Activated naive CD8-positive, alpha-beta T cell (primary cell): ENCODE data around the gene MAD1L1.
"Not testable (repeated sequence)": the region's sequence is repeated elsewhere in the genome, so short reads cannot be mapped to it uniquely, and the experiment has no call there.

Experiments
- H3K27ac Mint-ChIP-seq: one replicate; pipeline ENCODE4 v1.8.0; 2021; ENCODE audit warnings: mixed read lengths
- H3K27me3 Mint-ChIP-seq: one replicate; pipeline ENCODE4 v1.8.0; 2021; ENCODE audit warnings: mixed read lengths
- H3K36me3 Mint-ChIP-seq: one replicate; pipeline ENCODE4 v1.8.0; 2021; ENCODE audit warnings: mixed read lengths
- H3K4me1 Mint-ChIP-seq: one replicate; pipeline ENCODE4 v1.8.0; 2021; ENCODE audit warnings: low read depth, mixed read lengths
- H3K4me3 Mint-ChIP-seq: one replicate; pipeline ENCODE4 v1.8.0; 2021; ENCODE audit warnings: mild to moderate bottlenecking, mixed read lengths
- H3K9me3 Mint-ChIP-seq: one replicate; pipeline ENCODE4 v1.8.0; 2021; ENCODE audit warnings: low read depth, mixed read lengths

The MAD1L1 gene

DNA sequence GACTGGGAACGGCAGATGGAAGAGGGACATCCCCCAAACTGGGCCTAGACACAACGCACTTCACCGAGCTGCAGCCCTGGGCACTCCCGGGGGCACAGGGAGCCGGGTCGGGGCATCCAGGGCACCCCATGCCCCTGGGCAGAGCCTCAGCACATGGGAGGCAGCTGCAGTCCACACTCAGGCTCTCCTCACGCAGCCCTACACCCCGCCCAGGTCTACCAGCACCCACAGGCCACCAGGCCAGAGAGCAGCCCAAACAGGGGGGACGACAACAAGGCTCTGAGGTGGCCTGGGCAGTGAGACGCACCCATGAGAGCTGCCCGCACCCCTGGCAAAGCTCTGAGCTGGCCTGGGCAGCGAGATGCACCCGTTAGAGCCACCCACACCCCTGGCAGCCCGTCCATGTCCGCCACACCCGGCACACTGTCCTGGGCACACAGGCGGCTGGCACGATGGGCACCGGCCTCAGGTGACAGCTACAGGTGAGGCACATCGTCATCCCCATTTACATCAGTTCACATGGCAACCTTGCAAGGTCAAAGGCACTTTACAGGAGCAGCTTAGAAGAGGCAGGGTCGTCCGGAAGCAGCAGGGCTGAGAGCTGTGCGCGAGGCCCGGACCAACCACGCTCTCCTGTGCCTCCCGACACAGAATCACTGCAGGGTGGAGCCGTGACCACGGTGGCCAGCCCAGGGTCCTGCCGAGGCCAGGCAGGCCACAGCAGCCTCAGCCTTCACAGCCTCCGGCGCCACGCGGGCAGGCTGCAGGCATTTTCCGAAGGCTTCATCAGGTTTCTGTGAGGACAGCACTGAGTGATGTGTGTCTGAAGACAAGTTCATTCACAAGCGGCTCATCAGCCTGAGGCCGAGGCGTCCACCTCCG lies 228.6 kb downstream of the MAD1L1 start:
- H3K27me3 Mint-ChIP-seq: no peaks in the 10 kb centered on the region
- no peaks in the 10 kb centered on the region for H3K36me3 Mint-ChIP-seq
- H3K4me1 Mint-ChIP-seq: peaks cover 2% of the 10 kb centered on the region
- H3K27ac Mint-ChIP-seq: no peak overlapping the region
- H3K4me3 Mint-ChIP-seq: no peak overlapping the region
- H3K9me3 Mint-ChIP-seq: no peaks in the 10 kb centered on the region

DNA sequence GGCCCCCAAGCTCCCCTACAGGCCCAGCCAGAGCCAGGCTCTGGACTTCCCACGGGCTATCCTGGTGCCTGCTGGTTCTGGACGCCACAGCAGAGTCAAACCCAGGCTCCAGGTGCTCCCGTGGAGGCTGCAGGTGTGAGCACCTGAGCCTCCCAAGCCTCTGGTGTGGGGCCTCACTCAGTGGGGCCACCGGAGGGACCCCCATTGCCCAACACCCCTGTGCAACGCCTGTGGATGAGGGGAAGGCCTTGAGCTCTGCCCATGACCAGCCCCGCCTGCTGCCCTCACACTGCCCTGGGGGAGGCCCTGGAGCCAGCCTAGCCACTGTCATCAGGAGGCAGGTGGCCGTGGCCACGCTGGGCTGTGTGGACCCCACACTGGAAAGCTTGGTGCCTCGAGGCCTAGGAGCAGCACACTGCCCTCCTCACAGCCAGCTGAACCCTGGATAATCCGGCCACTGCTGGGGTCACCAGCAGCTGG lies 229.3 kb downstream of the MAD1L1 start:
- no peaks in the 10 kb centered on the region for H3K36me3 Mint-ChIP-seq
- H3K4me3 Mint-ChIP-seq: no peak overlapping the region
- H3K4me1 Mint-ChIP-seq: peaks cover 2% of the 10 kb centered on the region
- H3K9me3 Mint-ChIP-seq: no peaks in the 10 kb centered on the region
- H3K27ac Mint-ChIP-seq: no peak overlapping the region
- no peaks in the 10 kb centered on the region for H3K27me3 Mint-ChIP-seq

DNA sequence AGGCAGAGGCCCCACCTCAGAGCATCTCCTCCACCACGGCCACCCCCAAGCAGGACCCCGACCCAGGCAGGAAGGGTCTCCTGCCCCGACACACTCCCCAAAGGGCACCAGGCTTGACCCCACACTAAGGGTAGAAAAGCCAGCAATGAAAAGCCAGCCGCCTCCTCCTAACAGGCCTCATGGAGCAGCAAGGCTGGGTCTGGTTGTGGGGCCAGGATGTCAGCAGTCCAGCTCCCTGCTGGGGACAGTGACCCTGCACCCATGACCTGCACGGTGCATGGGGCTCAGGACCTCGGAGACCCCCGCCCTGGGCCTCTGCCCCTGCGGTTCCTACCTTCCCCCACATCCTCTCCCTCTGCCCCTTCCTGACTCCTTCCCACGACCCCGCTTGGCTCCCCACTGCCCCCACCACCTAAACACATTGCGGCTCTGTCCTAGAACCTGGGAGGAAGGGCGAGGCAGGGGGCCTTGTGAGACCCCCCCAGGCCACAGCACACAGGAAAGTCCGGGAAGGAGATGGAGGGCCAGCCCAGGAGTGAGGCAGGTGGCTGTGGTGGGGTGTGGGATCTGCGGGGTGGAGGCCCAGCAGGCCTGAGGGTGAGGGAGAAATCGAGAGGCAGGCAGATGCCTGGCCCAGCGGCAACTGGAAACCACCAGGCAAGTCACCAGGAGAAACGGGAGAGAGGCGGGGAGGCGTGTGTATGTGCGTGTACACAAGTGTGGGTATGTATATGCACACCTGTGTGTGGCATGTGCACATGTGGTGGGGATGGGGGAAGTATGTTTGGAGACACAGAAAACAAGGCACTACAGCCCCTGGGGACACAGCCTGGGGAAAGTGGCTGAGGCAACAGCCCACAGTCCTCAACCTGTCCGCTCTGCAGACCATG lies 229.9 kb downstream of the MAD1L1 start:
- H3K9me3 Mint-ChIP-seq: no peaks in the 10 kb centered on the region

DNA sequence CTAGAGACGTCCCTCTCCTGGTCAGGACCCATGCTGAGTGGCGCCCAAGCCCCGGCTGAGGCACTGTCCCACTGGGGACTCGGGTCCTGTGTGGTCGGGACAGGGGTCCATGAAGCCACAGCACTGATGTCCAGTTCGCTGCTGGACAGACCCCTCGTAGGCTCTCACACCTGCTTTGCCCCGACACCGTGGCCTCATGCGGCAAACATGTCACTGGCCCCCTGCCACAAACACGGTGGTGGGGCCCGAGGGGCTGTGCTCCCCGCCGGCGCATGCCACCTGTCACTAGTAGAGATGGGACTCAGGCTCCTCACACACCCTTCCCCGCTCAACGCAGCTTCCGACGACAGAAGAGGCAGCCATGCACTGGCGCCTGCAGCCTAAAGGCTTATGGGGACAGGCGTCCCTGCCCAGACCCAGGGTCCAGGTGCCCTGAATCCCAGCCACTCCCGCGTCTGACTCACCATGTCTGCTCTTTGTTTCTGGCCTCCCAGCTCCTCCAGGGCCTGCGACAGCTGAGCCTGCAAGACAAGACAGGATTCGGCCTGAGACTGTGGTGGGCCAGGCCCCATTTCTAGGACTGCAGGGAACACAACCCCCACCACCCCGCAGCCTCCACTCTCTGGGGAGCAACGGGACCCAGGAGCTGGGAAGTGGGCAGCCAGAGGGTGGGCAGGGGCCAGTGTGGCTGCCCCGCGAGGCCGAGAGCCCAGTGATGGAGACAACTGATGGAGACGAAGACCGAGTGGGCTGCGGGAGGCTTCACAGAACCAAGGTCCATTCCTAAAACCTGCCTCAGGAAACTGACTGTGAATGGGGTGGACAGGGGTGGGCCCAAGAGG lies 230.9 kb downstream of the MAD1L1 start:
- Mint-ChIP-seq H3K4me3 (no peak overlapping the region), H3K9me3 (no peaks in the 10 kb centered on the region), H3K27ac (no peak overlapping the region), H3K36me3 (no peaks in the 10 kb centered on the region), H3K4me1 (peaks cover 2% of the 10 kb centered on the region), H3K27me3 (no peaks in the 10 kb centered on the region)

More for the DNA sequence above, 229.9 kb downstream of the MAD1L1 start:
- H3K4me1 Mint-ChIP-seq: peaks cover 2% of the 10 kb centered on the region
- no peaks in the 10 kb centered on the region for H3K27me3 Mint-ChIP-seq
- no peaks in the 10 kb centered on the region for H3K36me3 Mint-ChIP-seq
- H3K4me3 Mint-ChIP-seq: no peak overlapping the region
- no peak overlapping the region for H3K27ac Mint-ChIP-seq

DNA sequence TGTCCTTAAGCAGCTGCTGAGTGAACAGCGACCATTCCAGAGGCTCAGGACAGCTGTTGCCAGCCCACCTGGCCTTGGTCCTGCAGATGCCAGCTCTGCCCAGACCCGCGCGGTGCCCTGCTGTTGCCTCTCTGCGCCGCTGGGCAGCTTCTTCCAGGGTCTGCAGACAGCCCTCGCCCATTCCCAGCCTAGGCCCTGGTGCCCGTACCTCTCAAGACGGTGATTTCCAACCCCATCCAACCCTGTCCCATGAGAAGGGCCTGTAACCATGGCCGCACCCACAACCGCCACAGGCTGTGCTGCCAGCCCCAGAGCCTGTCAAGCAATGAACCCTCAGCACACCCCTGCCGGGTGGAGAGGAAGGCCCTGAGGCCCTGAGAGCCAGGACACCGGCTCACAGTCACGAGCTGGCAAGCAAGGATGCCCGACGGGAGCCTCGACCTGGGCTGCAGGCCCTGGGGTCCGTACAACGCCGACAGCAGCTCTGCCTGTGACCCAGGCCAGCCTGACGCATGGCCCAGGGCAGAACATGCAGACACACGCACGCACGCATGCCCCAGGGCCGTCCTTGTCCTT lies 231.9 kb downstream of the MAD1L1 start:
- no peak overlapping the region for H3K27ac Mint-ChIP-seq
- H3K27me3 Mint-ChIP-seq: no peaks in the 10 kb centered on the region
- no peaks in the 10 kb centered on the region for H3K4me1 Mint-ChIP-seq
- no peaks in the 10 kb centered on the region for H3K9me3 Mint-ChIP-seq
- H3K4me3 Mint-ChIP-seq: no peak overlapping the region
- no peaks in the 10 kb centered on the region for H3K36me3 Mint-ChIP-seq

DNA sequence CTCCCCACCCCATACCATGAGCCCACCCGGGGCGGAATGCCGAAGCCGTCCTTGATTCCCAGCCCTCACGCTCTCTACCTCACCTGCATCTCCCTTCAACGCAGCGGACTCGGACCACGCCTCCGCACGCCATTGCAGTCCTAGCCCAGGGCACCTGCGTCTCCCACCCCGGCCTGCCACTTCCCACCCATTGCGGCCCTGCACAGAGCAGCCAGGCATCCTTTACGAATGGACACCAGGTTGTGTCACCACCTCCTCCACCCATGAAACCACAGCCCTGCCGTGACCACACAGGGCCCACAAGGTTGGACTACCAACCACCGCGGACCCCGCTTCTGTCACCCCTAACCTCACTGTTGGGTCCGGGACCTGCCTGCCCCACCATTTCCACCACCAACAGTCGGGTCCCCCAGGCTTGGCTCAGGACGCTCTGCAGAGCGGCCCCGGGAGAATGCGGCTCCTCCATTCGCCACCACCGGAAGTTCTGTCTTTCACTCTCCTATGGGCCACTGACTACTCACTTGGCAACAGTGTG lies 232.5 kb downstream of the MAD1L1 start:
- Mint-ChIP-seq H3K9me3 (no peaks in the 10 kb centered on the region), H3K27ac (no peak overlapping the region), H3K4me1 (no peaks in the 10 kb centered on the region), H3K4me3 (no peak overlapping the region), H3K36me3 (no peaks in the 10 kb centered on the region), H3K27me3 (no peaks in the 10 kb centered on the region)

DNA sequence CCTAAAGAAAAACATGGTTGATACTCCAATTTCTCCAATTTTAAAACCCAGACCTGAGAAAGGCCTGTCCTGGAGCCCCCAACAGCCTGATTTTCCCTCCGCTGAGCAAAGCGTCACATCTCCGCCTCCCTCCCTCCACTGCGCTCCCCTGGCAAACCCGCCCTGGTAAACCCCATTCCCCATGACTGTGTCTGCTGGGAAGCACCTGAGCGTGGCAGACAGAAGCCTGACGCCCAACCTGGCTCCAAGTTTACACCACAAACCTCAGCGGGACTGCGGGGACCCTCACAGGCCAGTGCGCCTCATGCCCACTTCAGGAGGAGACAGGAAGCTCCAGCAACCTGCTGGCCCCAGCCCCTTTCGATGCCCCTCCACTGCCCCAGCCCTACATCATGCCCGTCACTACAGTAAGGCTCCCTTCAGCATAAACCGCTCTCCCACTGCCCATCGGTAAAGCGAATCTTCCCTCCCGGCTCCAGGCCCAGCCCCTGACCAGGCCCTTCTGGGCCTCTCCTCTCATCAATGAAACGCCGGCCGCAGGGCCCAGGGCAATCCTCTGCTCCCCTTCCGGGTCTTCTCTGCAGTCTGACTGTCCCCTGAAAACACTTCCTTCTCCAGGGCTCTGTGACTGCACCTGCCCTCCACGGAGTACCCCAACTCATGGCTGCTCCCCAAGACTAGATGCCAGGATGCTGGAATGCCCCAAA lies 233.3 kb downstream of the MAD1L1 start:
- Mint-ChIP-seq H3K9me3 (no peaks in the 10 kb centered on the region), H3K27me3 (no peaks in the 10 kb centered on the region), H3K4me1 (no peaks in the 10 kb centered on the region), H3K27ac (no peak overlapping the region), H3K36me3 (no peaks in the 10 kb centered on the region), H3K4me3 (no peak overlapping the region)

DNA sequence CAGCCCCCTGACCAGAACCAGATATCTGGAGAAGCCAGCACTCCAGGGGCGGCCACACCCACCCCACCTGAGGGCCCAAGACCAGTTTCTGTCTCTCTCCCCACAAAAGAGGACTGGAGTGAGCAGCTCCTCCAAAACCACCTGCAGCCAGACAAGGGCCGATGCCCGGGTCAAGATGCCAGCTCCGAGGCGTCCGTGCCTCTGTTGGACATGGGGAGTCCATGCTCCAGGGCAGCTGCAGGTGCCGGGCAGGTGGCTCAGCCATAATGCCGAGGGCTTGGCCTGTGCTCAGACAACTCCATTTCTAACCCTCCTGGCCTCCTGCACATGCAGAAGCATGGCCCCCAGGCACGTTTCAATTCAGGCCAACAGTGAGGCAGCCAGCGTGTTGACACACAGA lies 234.6 kb downstream of the MAD1L1 start:
- H3K36me3 Mint-ChIP-seq: no peaks in the 10 kb centered on the region
- H3K4me3 Mint-ChIP-seq: no peak overlapping the region
- no peaks in the 10 kb centered on the region for H3K4me1 Mint-ChIP-seq
- no peaks in the 10 kb centered on the region for H3K27me3 Mint-ChIP-seq
- no peaks in the 10 kb centered on the region for H3K9me3 Mint-ChIP-seq
- H3K27ac Mint-ChIP-seq: no peak overlapping the region

DNA sequence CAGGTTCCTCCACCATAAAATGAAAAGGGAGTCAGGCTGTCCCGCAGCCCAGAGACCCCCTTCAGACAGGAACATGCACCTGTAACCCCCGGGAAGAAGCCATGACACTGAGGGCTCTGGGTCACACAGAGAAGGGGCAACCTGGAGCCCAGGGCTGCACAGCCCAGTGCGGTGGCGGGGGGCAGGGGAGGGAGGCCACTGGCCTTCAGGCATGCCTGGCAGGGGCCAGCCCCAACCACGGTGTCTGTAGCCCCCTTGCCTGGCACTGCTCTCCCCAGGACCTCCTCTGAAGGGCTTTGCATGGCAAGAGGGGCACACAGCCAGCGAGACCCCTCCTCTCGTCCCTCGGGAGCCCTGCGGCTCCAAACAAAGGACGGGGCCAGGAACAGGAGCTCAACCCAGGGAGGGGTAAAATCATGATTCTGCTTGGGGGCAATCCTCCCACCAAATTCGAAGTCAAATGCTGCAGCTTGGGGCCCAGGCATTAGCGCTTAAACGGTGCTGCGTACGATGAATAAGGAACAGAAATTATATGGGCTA lies 235.1 kb downstream of the MAD1L1 start:
- H3K4me3 Mint-ChIP-seq: no peak overlapping the region
- H3K36me3 Mint-ChIP-seq: no peaks in the 10 kb centered on the region
- no peaks in the 10 kb centered on the region for H3K27me3 Mint-ChIP-seq
- H3K9me3 Mint-ChIP-seq: no peaks in the 10 kb centered on the region
- H3K27ac Mint-ChIP-seq: no peak overlapping the region
- H3K4me1 Mint-ChIP-seq: peaks cover 1% of the 10 kb centered on the region

DNA sequence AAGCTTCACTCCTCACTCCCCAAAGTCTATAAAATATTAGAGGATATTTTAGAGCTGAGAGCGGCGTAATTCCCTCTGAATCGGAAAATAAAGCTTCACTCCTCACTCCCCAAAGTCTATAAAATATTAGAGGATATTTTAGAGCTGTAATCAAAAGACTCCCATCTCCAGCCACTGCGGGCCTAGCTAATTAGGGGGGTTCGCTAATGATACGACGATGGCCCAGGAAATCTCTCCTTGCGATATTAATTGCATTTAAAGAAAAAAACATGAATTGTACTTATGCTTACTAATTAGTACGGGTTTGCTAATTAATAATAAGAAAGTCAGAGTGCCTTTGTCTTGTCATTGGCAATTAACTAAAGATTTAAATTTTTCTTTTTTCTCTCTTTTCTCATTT lies 235.9 kb downstream of the MAD1L1 start:
- Mint-ChIP-seq H3K4me1 (peaks cover 1% of the 10 kb centered on the region), H3K36me3 (no peaks in the 10 kb centered on the region), H3K27me3 (no peaks in the 10 kb centered on the region), H3K9me3 (no peaks in the 10 kb centered on the region), H3K4me3 (no peak overlapping the region), H3K27ac (no peak overlapping the region)

DNA sequence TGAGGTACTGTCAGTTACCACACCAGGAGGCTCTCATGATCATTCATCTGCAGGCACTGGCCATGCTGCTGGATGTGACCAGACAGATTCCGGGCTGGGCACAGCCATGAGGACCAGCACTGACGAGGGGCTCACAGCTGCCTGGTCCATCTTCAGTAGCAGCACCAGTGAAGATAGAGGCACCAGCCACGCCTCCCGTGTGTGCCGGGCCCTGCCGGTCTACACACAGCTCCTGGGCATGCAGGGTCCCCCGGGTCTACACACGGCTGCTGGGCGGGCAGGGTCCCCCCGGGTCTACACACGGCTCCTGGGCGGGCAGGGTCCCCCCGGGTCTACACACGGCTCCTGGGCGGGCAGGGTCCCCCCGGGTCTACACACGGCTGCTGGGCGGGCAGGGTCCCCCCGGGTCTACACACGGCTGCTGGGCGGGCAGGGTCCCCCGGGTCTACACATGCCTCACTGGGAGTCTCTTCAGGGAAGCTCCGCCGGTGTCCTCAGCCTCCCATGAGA lies 236.8 kb downstream of the MAD1L1 start:
- not testable (repeated sequence) for H3K36me3 Mint-ChIP-seq, H3K4me1 Mint-ChIP-seq, H3K9me3 Mint-ChIP-seq, H3K27ac Mint-ChIP-seq, H3K27me3 Mint-ChIP-seq, H3K4me3 Mint-ChIP-seq

DNA sequence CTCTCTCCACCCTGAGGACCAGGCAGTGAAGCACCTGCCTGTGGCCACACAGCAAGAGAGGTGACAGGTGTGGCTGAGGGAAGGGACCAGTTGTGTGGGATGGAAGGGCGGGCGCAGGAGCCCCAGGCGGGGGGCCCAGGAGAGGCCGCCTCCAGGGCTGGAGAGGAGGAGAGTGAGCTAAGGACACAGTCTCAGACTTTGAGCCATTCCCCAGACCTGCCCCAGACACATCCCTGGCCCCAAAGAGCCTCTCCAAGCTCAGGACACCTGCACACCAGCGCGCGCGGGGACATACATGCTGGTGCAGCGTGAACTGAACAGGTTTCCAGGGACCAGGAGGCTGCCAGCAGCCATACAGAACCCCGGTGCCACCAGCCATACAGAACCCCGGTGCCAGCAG lies 237.3 kb downstream of the MAD1L1 start:
- H3K4me3 Mint-ChIP-seq: no peak overlapping the region
- H3K4me1 Mint-ChIP-seq: peaks cover 1% of the 10 kb centered on the region
- no peaks in the 10 kb centered on the region for H3K9me3 Mint-ChIP-seq
- no peaks in the 10 kb centered on the region for H3K36me3 Mint-ChIP-seq
- no peak overlapping the region for H3K27ac Mint-ChIP-seq
- no peaks in the 10 kb centered on the region for H3K27me3 Mint-ChIP-seq

DNA sequence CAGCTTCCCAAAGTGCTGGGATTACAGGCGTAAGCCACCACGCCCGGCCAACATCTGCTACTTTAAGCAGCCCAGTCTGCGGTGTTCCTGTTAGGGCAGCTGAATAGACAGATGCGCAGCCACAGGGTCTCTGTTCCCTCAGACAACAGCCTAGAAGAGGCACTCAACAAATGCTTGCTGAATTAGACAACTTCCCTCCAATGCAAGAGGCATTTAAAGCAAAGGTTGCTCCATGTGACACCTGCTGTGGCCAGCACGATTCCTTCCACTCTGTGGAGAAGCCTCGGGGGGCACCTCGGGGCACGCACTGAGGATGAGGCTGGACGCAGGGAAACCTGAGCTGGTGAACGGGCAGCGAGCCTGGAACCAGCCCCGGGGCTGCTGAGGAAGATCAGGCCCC lies 237.8 kb downstream of the MAD1L1 start:
- Mint-ChIP-seq H3K36me3 (no peaks in the 10 kb centered on the region), H3K27me3 (no peaks in the 10 kb centered on the region), H3K9me3 (no peaks in the 10 kb centered on the region), H3K4me1 (peaks cover 1% of the 10 kb centered on the region), H3K27ac (no peak overlapping the region), H3K4me3 (no peak overlapping the region)
